DND-41 (cell line): ENCODE data around the gene RALY.

Source experiments
- ATAC-seq: fragments of 200-7000 bp; cut with Tn5 transposase; 3 replicates; pipeline ENCODE4 v1.9.1; 2021; ENCODE audit warnings: low read depth; ENCODE audit not compliant: insufficient read depth
- DNase-seq: peaks from one replicate; pipeline ENCODE4 v3.0.0-alpha.2; 2020
- H2AFZ ChIP-seq: 2 replicates; pipeline ENCODE4 v1.6.0; 2012; ENCODE audit warnings: low read depth, low read length
- H3K27ac ChIP-seq: 2 replicates; pipeline ENCODE4 v1.5.1; 2012; ENCODE audit warnings: low read length, inconsistent platforms
- H3K27me3 ChIP-seq: fragments of 200-600 bp; sonication (generic); 2 replicates; pipeline ENCODE4 v1.6.0; 2012; ENCODE audit warnings: low read length, mild to moderate bottlenecking, inconsistent platforms; ENCODE audit not compliant: insufficient read depth, poor library complexity
- H3K36me3 ChIP-seq: 2 replicates; pipeline ENCODE4 v1.5.1; 2012; ENCODE audit warnings: low read length, inconsistent platforms; ENCODE audit not compliant: insufficient read depth
- H3K4me1 ChIP-seq: 2 replicates; pipeline ENCODE4 v1.5.1; 2012; ENCODE audit warnings: mild to moderate bottlenecking, low read length; ENCODE audit not compliant: insufficient read depth
- H3K4me2 ChIP-seq: 2 replicates; pipeline ENCODE4 v1.6.0; 2012; ENCODE audit warnings: mild to moderate bottlenecking, moderate library complexity, low read length, inconsistent platforms; ENCODE audit not compliant: insufficient read depth
- H3K4me3 ChIP-seq, 2 experiments: fragments of 200-600 bp in 1 of 2; shearing (Covaris generic) in 1 of 2; 2 replicates each; pipeline ENCODE4 v1.5.1; 2012 to 2016; ENCODE audit warnings: inconsistent platforms in 2 of 2, low read length in 2 of 2, mild to moderate bottlenecking in 2 of 2, low read depth in 1 of 2, moderate library complexity in 1 of 2
- H3K79me2 ChIP-seq: 2 replicates; pipeline ENCODE4 v1.6.0; 2012; ENCODE audit warnings: low read length, inconsistent platforms; ENCODE audit not compliant: insufficient read depth
- H3K9ac ChIP-seq: 2 replicates; pipeline ENCODE4 v1.6.0; 2012; ENCODE audit warnings: low read depth, mild to moderate bottlenecking, inconsistent platforms, low read length, moderate library complexity
- H3K9me3 ChIP-seq: 2 replicates; pipeline ENCODE4 v1.5.1; 2012; ENCODE audit warnings: low read length, moderate library complexity, mild to moderate bottlenecking, inconsistent platforms; ENCODE audit not compliant: insufficient read depth, severe bottlenecking
- H4K20me1 ChIP-seq: 2 replicates; pipeline ENCODE4 v1.6.0; 2012; ENCODE audit warnings: low read length; ENCODE audit not compliant: insufficient read depth
- EZH2 ChIP-seq: IDR thresholded peaks from 3 replicates; pipeline ENCODE4 v1.6.1; 2012; ENCODE audit warnings: borderline replicate concordance, low read depth, mild to moderate bottlenecking, moderate library complexity, low read length, inconsistent platforms; ENCODE audit not compliant: severe bottlenecking
- TF ChIP-seq, protein P1 (sequence below): IDR thresholded peaks from 2 replicates; pipeline ENCODE4 v1.5.1; 2012; ENCODE audit warnings: borderline replicate concordance, low read length, moderate library complexity, mild to moderate bottlenecking; ENCODE audit not compliant: poor library complexity, severe bottlenecking; ENCODE audit errors: extremely low read depth

The RALY gene

DNA sequence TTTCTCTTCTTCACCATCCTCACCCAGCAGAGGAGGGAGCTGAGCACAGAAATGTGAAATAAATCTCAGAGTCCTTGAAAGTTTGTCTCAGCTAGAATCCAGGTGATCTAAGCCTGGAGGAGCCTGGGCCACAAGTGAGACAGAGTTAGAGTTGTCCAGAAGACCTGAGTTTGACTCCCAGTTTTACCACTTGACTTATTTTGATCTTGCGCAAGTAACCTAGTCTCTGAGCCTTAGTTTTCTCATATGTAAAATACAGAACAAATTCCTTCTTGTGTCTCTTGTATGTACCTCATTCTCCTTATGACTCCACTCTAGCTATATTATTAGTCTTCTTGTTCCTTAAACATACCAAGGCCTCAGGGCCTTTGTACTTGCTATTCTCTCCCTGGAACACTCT is 36.7 kb downstream of the RALY start:
- no peak overlapping the region for H3K4me2 ChIP-seq
- DNase-seq (no peak), ATAC-seq (no peak)
- peaks cover 95% of the 10 kb centered on the region for H3K79me2 ChIP-seq
- H3K27ac ChIP-seq, result no peak overlapping the region
- no peaks in the 10 kb centered on the region for H3K4me1 ChIP-seq
- no peak overlapping the region for H3K4me3 ChIP-seq
- H4K20me1 ChIP-seq, result peaks cover 82% of the 10 kb centered on the region
- no peak overlapping the region for H2AFZ ChIP-seq
- H3K36me3 ChIP-seq, result peaks cover 44% of the 10 kb centered on the region
- no peak for TF ChIP-seq EZH2
- TF ChIP-seq, protein P1, sequence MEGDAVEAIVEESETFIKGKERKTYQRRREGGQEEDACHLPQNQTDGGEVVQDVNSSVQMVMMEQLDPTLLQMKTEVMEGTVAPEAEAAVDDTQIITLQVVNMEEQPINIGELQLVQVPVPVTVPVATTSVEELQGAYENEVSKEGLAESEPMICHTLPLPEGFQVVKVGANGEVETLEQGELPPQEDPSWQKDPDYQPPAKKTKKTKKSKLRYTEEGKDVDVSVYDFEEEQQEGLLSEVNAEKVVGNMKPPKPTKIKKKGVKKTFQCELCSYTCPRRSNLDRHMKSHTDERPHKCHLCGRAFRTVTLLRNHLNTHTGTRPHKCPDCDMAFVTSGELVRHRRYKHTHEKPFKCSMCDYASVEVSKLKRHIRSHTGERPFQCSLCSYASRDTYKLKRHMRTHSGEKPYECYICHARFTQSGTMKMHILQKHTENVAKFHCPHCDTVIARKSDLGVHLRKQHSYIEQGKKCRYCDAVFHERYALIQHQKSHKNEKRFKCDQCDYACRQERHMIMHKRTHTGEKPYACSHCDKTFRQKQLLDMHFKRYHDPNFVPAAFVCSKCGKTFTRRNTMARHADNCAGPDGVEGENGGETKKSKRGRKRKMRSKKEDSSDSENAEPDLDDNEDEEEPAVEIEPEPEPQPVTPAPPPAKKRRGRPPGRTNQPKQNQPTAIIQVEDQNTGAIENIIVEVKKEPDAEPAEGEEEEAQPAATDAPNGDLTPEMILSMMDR, result no peak
- H3K27me3 ChIP-seq, result no peaks in the 10 kb centered on the region
- H3K9ac ChIP-seq, result no peak overlapping the region
- H3K9me3 ChIP-seq, result no peaks in the 10 kb centered on the region

DNA sequence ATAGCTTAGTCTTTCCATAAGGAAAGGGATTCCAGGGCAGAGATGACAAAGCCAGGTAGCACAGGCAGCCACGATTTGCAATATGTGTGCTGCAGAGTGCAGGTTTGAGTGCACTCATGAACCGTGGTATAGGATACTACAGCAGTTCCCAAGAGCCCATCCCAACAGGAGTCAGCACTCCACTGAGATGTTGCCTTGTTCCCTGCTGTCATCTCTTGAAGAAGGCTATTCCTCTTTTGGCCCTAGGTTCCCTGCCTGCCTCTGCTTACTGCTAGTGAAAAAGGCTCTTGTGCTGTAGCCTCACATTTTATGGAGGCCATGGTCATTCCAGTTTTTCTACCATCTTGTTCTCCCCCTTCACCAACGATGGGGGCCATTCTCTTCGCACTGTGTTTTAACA is 40.2 kb downstream of the RALY start:
- H3K9me3 ChIP-seq, result no peaks in the 10 kb centered on the region
- H2AFZ ChIP-seq, result no peak overlapping the region
- peaks cover 81% of the 10 kb centered on the region for H4K20me1 ChIP-seq
- peaks cover 57% of the 10 kb centered on the region for H3K36me3 ChIP-seq
- no peak overlapping the region for H3K27ac ChIP-seq
- H3K4me2 ChIP-seq, result no peak overlapping the region
- H3K4me1 ChIP-seq, result no peaks in the 10 kb centered on the region
- no peak overlapping the region for H3K4me3 ChIP-seq
- H3K27me3 ChIP-seq, result no peaks in the 10 kb centered on the region
- no peak for DNase-seq
- TF ChIP-seq EZH2, result no peak
- TF ChIP-seq, protein P1, result no peak
- H3K9ac ChIP-seq, result no peak overlapping the region
- peaks cover 95% of the 10 kb centered on the region for H3K79me2 ChIP-seq
- ATAC-seq, result no peak

DNA sequence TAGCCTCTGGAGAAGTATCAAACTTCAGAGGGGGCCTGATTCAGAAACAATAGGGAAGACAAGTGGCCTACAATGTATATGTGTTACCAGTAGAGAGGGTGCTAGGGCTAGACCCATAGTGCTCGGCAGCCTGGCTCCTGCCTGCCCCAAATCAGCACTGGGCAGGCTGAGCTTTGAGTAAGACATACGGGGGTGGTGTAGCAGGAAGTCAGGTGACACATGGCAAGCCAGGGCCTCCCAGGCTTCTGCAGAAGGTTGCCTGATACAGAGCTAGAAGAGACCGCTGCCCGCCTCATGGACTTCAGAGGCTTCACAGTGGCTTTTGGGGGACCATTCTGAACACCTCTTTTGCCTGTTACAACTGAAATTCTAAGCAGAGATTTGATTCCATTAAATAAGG is 43.4 kb downstream of the RALY start:
- TF ChIP-seq, protein P1, result no peak
- no peak for TF ChIP-seq EZH2
- Histone ChIP-seq H3K4me2 (no peak overlapping the region), H3K4me3 (no peak overlapping the region), H3K27me3 (no peaks in the 10 kb centered on the region), H3K9ac (no peak overlapping the region), H2AFZ (no peak overlapping the region), H3K27ac (no peak overlapping the region; the same call in 1 of the 2 replicates), H3K36me3 (peaks cover 48% of the 10 kb centered on the region), H3K4me1 (no peaks in the 10 kb centered on the region), H4K20me1 (peaks cover 87% of the 10 kb centered on the region), H3K79me2 (peaks cover 98% of the 10 kb centered on the region), H3K9me3 (no peaks in the 10 kb centered on the region)
- DNase-seq, result peak; percentile 18
- peak; percentile 82 for ATAC-seq

DNA sequence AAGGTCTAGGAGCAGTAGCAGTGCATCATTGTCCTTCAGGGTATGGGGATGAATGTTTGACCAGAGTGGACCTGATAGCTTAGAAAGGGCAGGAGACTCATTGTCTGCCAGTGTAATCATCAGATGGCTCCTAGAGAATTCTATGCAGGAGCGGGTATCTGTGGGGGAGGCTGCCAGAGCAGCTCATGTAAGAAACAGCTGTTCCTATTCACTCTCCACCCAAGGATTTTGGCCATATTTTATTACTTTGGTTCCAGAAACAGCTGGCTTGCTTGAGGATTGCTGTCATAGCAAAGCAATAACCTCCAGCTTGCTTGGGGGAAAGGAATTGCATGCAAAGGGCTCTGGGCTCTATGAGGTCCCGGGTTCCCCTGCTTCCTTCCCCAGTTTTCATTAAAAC is 44.1 kb downstream of the RALY start:
- Histone ChIP-seq H3K27ac (no peak overlapping the region), H3K4me1 (no peaks in the 10 kb centered on the region), H2AFZ (no peak overlapping the region), H3K9ac (no peak overlapping the region), H3K4me2 (no peak overlapping the region), H3K36me3 (peaks cover 46% of the 10 kb centered on the region), H3K9me3 (no peaks in the 10 kb centered on the region), H3K4me3 (no peak overlapping the region), H3K79me2 (peaks cover 98% of the 10 kb centered on the region), H4K20me1 (peaks cover 87% of the 10 kb centered on the region), H3K27me3 (no peaks in the 10 kb centered on the region)
- DNase-seq (no peak), ATAC-seq (no peak)
- TF ChIP-seq, protein P1, result no peak
- no peak for TF ChIP-seq EZH2
